AG09319 (cell line): ENCODE data around the gene PITPNC1.

ENCODE experiments used
- DNase-seq: peaks from one replicate; pipeline ENCODE4 v3.0.0-alpha.2; 2010; ENCODE audit warnings: low read depth; ENCODE audit errors: extremely low read depth
- TF ChIP-seq, protein P1 (sequence below): IDR thresholded peaks from 2 replicates; pipeline ENCODE4 v1.5.1; 2011; ENCODE audit warnings: low read depth, mild to moderate bottlenecking, inconsistent platforms, low read length, moderate library complexity

The PITPNC1 gene

DNA sequence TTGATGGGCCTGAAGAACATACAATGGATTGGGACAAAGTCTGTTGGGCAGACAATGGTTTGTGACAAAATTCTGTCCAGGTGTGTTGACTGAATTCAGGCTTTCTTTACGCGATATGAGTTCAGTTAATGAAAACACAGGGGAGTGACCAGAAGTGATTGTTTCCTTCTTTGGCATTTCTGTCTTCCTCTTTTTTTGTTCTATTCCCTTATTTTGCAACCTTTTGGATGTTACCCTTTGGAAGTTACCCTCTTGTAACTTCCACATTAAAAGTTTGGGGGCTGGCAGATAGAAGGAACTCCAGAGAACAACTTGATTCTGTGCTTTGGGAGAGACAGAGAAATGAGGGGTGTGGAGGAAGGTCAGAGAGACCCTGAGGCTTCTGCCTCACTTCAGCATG, 126.7 kb downstream of the PITPNC1 start:
- DNase-seq = no peak
- TF ChIP-seq, protein P1, sequence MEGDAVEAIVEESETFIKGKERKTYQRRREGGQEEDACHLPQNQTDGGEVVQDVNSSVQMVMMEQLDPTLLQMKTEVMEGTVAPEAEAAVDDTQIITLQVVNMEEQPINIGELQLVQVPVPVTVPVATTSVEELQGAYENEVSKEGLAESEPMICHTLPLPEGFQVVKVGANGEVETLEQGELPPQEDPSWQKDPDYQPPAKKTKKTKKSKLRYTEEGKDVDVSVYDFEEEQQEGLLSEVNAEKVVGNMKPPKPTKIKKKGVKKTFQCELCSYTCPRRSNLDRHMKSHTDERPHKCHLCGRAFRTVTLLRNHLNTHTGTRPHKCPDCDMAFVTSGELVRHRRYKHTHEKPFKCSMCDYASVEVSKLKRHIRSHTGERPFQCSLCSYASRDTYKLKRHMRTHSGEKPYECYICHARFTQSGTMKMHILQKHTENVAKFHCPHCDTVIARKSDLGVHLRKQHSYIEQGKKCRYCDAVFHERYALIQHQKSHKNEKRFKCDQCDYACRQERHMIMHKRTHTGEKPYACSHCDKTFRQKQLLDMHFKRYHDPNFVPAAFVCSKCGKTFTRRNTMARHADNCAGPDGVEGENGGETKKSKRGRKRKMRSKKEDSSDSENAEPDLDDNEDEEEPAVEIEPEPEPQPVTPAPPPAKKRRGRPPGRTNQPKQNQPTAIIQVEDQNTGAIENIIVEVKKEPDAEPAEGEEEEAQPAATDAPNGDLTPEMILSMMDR = no peak

DNA sequence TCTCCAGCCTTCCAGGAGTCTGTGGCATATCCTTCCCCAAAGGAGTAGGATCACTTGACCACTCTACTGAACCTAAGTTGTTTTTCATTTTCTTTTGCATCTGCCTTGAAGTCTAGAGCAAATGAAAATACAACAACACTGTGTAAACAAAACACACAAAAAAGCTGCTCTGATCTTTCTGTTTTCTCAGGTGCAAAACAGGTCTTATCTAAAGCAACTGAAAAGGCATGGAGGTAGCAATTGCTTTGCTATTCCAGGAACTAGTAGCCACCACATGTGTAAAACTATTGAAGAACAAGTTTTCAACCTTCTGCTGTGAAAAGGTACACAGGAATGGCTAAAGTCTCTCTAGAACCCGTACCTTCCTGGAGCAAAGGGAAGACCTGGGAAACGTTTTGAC, 127.1 kb downstream of the PITPNC1 start:
- TF ChIP-seq, protein P1 = no peak
- DNase-seq = no peak

DNA sequence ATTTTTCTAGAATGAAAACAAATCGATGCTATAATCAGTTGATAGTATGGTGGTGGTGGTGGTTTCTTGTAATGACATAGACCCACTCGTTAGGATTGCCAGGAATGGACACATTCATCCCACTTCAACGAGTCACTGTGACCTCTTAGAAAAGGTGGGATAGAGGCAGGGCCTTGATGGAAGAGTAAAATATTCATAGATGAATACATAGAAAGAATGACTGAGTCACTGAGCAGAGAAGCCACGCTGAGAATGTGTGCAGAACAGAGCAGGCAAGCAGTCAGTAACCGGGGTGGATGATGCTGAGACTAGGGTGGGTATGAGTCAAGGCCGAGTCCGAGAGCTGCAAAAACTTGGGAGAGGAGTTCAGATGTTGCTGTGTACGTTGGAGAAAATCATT, 129.9 kb downstream of the PITPNC1 start:
- TF ChIP-seq, protein P1 = no peak
- DNase-seq = no peak

DNA sequence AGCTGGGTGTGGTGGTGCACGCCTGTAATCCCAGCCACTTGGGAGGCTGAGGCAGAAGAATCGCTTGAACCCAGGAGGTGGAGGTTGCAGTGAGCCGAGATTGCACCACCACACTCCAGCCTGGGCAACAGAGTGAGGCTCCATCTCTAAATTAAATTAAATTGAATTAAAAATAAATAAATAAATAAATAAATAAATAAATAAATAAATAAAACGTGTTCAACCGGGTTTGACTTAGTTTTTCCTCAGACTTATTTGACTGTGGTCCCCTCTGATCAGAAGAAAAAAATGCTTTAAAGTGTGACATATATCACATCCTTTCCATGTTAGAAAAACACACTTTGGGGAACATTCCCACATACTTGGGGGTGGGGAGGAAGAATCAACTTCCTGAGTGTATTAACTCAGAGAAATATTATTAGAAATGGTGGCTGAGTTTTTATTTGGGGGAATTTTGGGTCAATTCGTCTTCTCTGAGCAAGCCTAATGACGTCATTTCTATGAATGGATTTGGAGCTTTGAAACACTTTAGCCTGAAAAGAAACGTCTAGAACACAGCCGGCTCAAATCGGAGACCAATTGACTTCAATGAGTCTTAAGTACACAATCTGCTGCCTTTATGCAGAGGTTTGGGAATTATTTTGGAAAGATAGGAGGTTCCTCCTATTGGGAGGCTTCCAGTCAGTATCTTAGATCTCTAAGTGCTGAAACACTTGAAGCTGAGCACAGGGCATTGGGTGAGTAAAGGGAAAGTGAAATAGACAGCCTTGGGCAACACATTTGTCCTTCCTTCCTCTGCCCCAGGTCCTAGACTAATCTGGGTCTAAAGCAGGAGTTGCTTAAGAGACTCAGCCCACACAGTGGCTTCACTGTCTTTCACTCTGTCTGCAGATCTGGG, 132.6 kb downstream of the PITPNC1 start:
- TF ChIP-seq, protein P1 = no peak
- no peak for DNase-seq

DNA sequence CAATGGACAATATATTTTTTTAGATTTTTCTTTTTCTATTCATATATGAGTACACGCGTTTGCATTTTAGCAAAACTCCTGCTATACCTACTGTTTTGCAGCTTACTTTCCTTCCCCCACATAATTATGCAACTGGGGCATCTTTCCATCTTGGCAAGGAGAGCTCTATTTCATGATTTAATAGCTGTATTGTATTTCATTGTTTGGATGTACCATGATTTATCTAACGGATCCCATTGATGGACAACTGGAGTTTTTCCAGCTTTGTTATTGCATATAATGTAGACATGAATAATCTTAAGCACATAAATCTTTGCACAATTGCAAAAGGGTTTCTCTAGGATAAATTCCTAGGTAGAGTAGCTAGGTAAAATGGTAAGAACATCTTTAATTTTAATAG, 133.9 kb downstream of the PITPNC1 start:
- no peak for DNase-seq
- TF ChIP-seq, protein P1 = no peak

DNA sequence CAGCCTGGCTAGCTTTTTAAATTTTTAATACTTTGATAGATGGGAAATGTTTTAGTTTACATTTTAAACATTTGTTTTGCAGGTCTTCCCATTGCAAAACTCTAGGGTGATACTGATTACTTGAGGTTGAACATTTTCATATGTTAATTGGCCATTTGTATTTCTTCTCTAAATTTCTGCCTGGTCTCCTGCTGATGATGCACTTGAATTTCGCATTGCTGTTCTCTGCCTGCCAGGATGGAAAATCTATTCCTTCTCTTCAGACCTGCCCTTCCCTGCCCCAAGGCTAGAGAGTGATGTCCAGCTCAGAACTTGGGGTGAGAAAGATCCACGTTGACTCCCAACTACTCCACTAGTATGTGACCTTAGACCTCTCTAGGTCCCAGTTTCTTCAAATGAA, 134.7 kb downstream of the PITPNC1 start:
- TF ChIP-seq, protein P1 = no peak
- no peak for DNase-seq

DNA sequence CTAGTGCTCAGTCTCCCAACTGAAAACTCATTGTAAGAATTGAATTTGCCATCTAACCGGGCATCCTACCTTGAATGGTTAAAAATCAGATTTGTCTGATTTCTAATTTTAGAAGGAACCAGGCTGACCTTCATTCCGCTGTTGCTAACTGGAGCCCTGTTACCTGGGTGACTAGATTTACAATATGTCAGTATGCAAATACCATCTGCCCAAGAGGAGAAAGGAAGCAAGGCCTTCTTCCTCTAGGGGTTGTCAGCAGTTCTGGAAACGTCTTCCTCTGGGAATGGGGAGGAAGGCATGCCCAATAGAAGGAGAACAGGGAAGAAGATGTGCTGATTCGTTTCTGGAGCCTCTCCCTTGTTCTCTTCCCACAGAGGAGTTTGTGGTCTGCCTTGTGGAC, 137.9 kb downstream of the PITPNC1 start:
- TF ChIP-seq, protein P1 = no peak
- no peak for DNase-seq
